Astrocyte (in vitro differentiated cells and primary cell): ENCODE measurements around the gene GTF3C1. TPM values are rescaled to one million over a fixed set of nuclear protein-coding genes. Genes with fewer than 3 reads are reported as not detected.

ENCODE experiments used
- DNase-seq: peaks from one replicate; pipeline ENCODE4 v3.0.0-alpha.2; 2010; ENCODE audit warnings: low read depth
- FAIRE-seq: peaks from 2 replicates; lab custom pipeline; 2011; peaks lifted over from hg19 to GRCh38; lab: Jason Lieb, UNC
- H2AFZ ChIP-seq: 2 replicates; pipeline ENCODE4 v1.6.0; 2012; ENCODE audit warnings: low read depth, low read length, inconsistent platforms
- H3K27ac ChIP-seq: 2 replicates; pipeline ENCODE4 v1.5.1; 2011; ENCODE audit warnings: low read depth, low read length, inconsistent platforms
- H3K27me3 ChIP-seq: 2 replicates; pipeline ENCODE4 v1.6.0; 2011; ENCODE audit warnings: low read length, inconsistent platforms; ENCODE audit not compliant: insufficient read depth
- H3K36me3 ChIP-seq: 2 replicates; pipeline ENCODE4 v1.5.1; 2011; ENCODE audit warnings: low read length, inconsistent platforms; ENCODE audit not compliant: insufficient read depth
- H3K4me1 ChIP-seq: 2 replicates; pipeline ENCODE4 v1.5.1; 2011; ENCODE audit warnings: low read length, inconsistent platforms; ENCODE audit not compliant: insufficient read depth
- H3K4me2 ChIP-seq: 2 replicates; pipeline ENCODE4 v1.6.0; 2012; ENCODE audit warnings: low read length, inconsistent platforms
- H3K4me3 ChIP-seq: 2 replicates; pipeline ENCODE4 v1.5.1; 2011; ENCODE audit warnings: low read depth, mild to moderate bottlenecking, low read length, inconsistent platforms; ENCODE audit not compliant: insufficient read depth
- H3K79me2 ChIP-seq: 2 replicates; pipeline ENCODE4 v1.6.0; 2012; ENCODE audit warnings: mild to moderate bottlenecking, low read length, inconsistent platforms; ENCODE audit not compliant: insufficient read depth
- H3K9ac ChIP-seq: 2 replicates; pipeline ENCODE4 v1.6.0; 2012; ENCODE audit warnings: mild to moderate bottlenecking, low read length, inconsistent platforms
- H3K9me3 ChIP-seq: 2 replicates; pipeline ENCODE4 v1.5.1; 2012; ENCODE audit warnings: low read depth, mild to moderate bottlenecking, low read length, inconsistent platforms; ENCODE audit not compliant: insufficient read depth
- H4K20me1 ChIP-seq: 2 replicates; pipeline ENCODE4 v1.6.0; 2012; ENCODE audit warnings: low read length, inconsistent platforms; ENCODE audit not compliant: insufficient read depth
- H3K27ac Mint-ChIP-seq: one replicate; pipeline ENCODE4 v1.8.0; 2021; ENCODE audit warnings: mild to moderate bottlenecking, mixed read lengths; ENCODE audit not compliant: unreplicated experiment
- H3K27me3 Mint-ChIP-seq: one replicate; pipeline ENCODE4 v1.8.0; 2021; ENCODE audit warnings: low read depth, mixed read lengths; ENCODE audit not compliant: unreplicated experiment
- H3K36me3 Mint-ChIP-seq: one replicate; pipeline ENCODE4 v1.8.0; 2021; ENCODE audit warnings: low read depth, mixed read lengths; ENCODE audit not compliant: unreplicated experiment
- H3K4me1 Mint-ChIP-seq: one replicate; pipeline ENCODE4 v1.8.0; 2021; ENCODE audit warnings: low read depth, mixed read lengths; ENCODE audit not compliant: unreplicated experiment
- H3K4me3 Mint-ChIP-seq: one replicate; pipeline ENCODE4 v1.8.0; 2021; ENCODE audit warnings: mild to moderate bottlenecking, moderate library complexity, mixed read lengths; ENCODE audit not compliant: unreplicated experiment
- H3K9me3 Mint-ChIP-seq: one replicate; pipeline ENCODE4 v1.8.0; 2021; ENCODE audit warnings: mild to moderate bottlenecking, mixed read lengths; ENCODE audit not compliant: unreplicated experiment
- EZH2 ChIP-seq: IDR thresholded peaks from 2 replicates; pipeline ENCODE4 v1.6.1; 2012; ENCODE audit warnings: mild to moderate bottlenecking, low read length, inconsistent platforms; ENCODE audit not compliant: insufficient read depth
- total RNA-seq: library from RNA; stranded (reverse); gene quantifications from 2 replicates; pipeline ENCODE4 v1.2.1, GENCODE V29; 2021
- TF ChIP-seq, protein P1 (sequence below): IDR thresholded peaks from 2 replicates; pipeline ENCODE4 v1.5.1; 2011; ENCODE audit warnings: low read depth, mild to moderate bottlenecking, inconsistent platforms, low read length, moderate library complexity; ENCODE audit not compliant: insufficient read depth

GTF3C1 gene
- total RNA-seq, 1 donor from 2014 or later = 103 TPM

DNA sequence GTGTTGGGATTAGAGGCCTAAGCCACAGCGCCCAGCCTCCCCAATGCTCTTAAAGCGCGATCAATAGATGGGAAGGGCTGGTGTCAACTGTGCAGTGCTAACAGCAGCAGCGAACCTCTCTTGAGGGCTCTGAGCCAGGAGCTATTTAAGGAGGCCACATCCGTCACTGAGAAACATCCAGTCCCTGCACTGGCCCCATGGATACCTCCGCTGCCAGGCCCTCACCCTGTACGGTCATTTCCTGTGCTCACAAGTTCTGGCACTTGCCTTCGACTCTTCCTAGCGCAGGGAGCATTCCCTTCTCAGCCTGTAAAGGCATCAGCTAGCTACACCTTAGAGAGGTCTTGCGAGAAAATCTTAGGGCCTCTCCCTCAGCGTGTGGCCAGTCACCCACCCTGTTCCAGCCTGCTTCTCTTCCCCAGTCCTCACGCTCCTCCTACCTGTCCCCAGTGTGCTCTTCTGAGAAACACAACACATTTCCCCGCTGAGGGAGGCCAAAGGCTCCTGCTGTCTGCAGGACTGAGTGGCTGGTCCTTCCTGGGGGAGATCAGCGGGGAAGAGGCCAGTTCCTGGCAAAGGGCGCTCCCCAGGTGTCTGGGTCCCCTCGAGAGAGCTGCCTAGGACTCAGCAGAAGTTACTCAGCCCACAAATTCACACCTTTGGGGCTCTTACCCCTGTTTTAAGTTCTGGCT, 28.6 kb downstream of the GTF3C1 start:
- H3K4me1 ChIP-seq = peaks cover 6% of the 10 kb centered on the region
- H3K4me2 ChIP-seq = no peak overlapping the region
- no peaks in the 10 kb centered on the region for H3K79me2 ChIP-seq
- Mint-ChIP-seq H3K4me3 (no peak overlapping the region), H3K9me3 (no peaks in the 10 kb centered on the region), H3K27ac (no peak overlapping the region), H3K36me3 (peaks cover 31% of the 10 kb centered on the region), H3K4me1 (peaks cover 5% of the 10 kb centered on the region), H3K27me3 (no peaks in the 10 kb centered on the region)
- no peak overlapping the region for H3K4me3 ChIP-seq
- FAIRE-seq (no peak), DNase-seq (peak; percentile 37)
- H3K9ac ChIP-seq = no peak overlapping the region
- H4K20me1 ChIP-seq = peaks cover 20% of the 10 kb centered on the region
- peaks cover 6% of the 10 kb centered on the region for H3K9me3 ChIP-seq
- no peak for TF ChIP-seq EZH2
- TF ChIP-seq, protein P1, sequence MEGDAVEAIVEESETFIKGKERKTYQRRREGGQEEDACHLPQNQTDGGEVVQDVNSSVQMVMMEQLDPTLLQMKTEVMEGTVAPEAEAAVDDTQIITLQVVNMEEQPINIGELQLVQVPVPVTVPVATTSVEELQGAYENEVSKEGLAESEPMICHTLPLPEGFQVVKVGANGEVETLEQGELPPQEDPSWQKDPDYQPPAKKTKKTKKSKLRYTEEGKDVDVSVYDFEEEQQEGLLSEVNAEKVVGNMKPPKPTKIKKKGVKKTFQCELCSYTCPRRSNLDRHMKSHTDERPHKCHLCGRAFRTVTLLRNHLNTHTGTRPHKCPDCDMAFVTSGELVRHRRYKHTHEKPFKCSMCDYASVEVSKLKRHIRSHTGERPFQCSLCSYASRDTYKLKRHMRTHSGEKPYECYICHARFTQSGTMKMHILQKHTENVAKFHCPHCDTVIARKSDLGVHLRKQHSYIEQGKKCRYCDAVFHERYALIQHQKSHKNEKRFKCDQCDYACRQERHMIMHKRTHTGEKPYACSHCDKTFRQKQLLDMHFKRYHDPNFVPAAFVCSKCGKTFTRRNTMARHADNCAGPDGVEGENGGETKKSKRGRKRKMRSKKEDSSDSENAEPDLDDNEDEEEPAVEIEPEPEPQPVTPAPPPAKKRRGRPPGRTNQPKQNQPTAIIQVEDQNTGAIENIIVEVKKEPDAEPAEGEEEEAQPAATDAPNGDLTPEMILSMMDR = no peak
- no peak overlapping the region for H3K27ac ChIP-seq
- H2AFZ ChIP-seq = no peak overlapping the region
- H3K36me3 ChIP-seq = peaks cover 43% of the 10 kb centered on the region
- H3K27me3 ChIP-seq = no peaks in the 10 kb centered on the region

DNA sequence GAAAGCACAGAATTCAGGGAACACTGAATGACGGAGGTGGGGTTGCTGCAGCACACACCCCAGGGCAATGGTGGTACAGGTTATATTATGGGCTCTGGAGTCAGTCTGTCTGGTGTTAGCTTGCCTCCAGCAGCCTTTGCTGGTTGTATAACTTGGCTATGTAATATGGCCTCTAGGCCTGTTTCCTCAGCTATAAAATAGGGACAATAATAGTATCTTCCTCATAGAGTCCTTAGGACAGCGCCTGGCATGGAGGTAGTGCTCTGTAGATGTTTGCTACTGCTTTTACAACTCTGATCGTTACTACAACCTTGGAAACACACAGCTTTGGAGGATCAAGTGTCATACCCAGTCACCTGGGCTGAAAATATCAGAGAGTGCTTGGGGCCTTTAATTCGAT, 31.5 kb downstream of the GTF3C1 start:
- Histone ChIP-seq H3K9ac (no peak overlapping the region), H3K4me1 (peaks cover 6% of the 10 kb centered on the region), H4K20me1 (peaks cover 43% of the 10 kb centered on the region), H3K4me3 (no peak overlapping the region), H3K36me3 (peaks cover 21% of the 10 kb centered on the region), H3K27ac (no peak overlapping the region), H3K27me3 (no peaks in the 10 kb centered on the region), H3K4me2 (no peak overlapping the region), H3K79me2 (no peaks in the 10 kb centered on the region), H2AFZ (no peak overlapping the region), H3K9me3 (no peaks in the 10 kb centered on the region)
- H3K36me3 Mint-ChIP-seq = peaks cover 30% of the 10 kb centered on the region
- H3K27me3 Mint-ChIP-seq = no peaks in the 10 kb centered on the region
- DNase-seq (no peak), FAIRE-seq (no peak)
- peaks cover 5% of the 10 kb centered on the region for H3K4me1 Mint-ChIP-seq
- no peak overlapping the region for H3K4me3 Mint-ChIP-seq
- H3K27ac Mint-ChIP-seq = no peak overlapping the region
- peaks cover 4% of the 10 kb centered on the region for H3K9me3 Mint-ChIP-seq
- TF ChIP-seq, protein P1 = no peak
- no peak for TF ChIP-seq EZH2

DNA sequence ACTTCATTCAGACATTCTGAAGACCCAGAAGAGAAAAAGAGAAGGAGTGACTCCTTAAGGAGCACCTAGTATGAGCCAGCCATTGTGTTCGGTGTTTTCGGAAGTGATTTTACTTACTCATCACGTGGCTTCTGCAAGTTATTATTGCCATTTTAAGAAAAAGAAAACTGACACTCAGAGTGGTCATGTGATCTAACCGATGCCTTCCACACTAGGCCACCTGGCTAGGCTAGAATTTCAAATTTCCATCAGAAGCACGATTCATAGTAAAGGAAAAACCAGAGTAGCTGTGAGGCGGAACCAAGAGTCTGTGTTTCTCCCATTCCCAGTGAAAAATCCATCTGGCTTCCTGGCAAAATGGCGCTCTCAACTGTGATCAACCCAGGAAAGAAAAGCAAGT, 32.0 kb downstream of the GTF3C1 start:
- Histone ChIP-seq H2AFZ (no peak overlapping the region), H3K27ac (no peak overlapping the region), H3K4me3 (no peak overlapping the region), H3K36me3 (peaks cover 16% of the 10 kb centered on the region), H3K4me2 (no peak overlapping the region), H3K9ac (no peak overlapping the region), H3K4me1 (peaks cover 6% of the 10 kb centered on the region), H3K9me3 (no peaks in the 10 kb centered on the region), H3K27me3 (no peaks in the 10 kb centered on the region), H4K20me1 (peaks cover 46% of the 10 kb centered on the region), H3K79me2 (no peaks in the 10 kb centered on the region)
- DNase-seq (no peak), FAIRE-seq (no peak)
- Mint-ChIP-seq H3K27ac (no peak overlapping the region), H3K9me3 (peaks cover 5% of the 10 kb centered on the region), H3K36me3 (peaks cover 33% of the 10 kb centered on the region), H3K27me3 (no peaks in the 10 kb centered on the region), H3K4me3 (no peak overlapping the region), H3K4me1 (peaks cover 5% of the 10 kb centered on the region)
- TF ChIP-seq, protein P1 = no peak
